Measurements from ENCODE around the gene CHRM5. TPM values are rescaled to one million over a fixed set of nuclear protein-coding genes. Genes with fewer than 3 reads are reported as not detected.

CHRM5 gene
- polyA plus RNA-seq, 3 donors from 2014 or later = not detected

DNA sequence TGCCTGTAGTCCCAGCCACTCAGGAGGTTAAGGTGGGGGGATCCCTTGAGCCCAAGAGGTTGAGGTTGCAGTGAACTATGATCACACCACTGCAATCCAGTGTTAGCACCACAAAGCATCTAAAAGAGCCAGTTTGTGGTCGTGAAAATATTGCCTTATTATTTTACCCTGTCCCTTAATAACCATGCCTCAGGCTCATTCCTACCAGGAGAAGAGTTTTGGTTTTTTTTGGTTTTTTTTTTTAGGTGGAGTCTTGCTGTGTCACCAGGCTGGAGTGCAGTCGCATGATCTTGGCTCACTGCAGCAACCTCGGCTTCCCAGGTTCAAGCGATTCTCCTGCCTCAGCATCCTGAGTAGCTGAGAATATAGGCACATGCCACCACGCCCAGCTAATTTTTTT lies 88.6 kb downstream of the CHRM5 start:
- Mint-ChIP-seq H3K27me3 (ENCODE audit: low read depth in 3 of 3) (peaks cover 0 to 5% (median 1%) of the 10 kb centered on the region in 3 donors), H3K27ac (no peak overlapping the region), H3K4me1 (peaks cover 0 to 2% of the 10 kb centered on the region in 2 donors), H3K9me3 (peaks cover 0 to 5% (median 2%) of the 10 kb centered on the region in 6 donors), H3K4me3 (no peak overlapping the region), H3K36me3 (no peaks in the 10 kb centered on the region)
- no peak for DNase-seq

DNA sequence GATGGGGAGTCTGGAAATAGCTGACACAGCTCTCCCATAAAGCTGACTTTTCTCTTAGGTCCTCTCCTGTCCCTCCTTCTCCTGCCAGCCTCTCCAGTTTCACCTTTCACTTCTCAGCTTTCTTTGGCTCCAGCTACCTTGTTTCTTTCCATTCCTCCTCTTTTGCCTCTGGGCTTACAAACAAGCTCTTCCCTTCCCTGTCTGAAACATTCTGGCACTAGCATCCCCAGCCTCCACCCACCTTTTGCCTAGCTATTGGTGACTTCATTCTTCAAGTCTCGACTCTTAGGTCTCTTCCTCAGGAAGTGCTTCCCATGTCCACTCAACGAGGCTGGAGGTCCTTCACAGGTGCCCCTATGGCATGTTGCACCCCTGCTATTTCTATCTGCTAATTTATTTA lies 91.2 kb downstream of the CHRM5 start:
- no peak for DNase-seq
- H3K9me3 Mint-ChIP-seq = no peaks in the 10 kb centered on the region
- H3K4me3 Mint-ChIP-seq = no peak overlapping the region
- peaks cover 0 to 2% of the 10 kb centered on the region in 2 donors for H3K4me1 Mint-ChIP-seq
- no peak overlapping the region for H3K27ac Mint-ChIP-seq
- H3K27me3 Mint-ChIP-seq (ENCODE audit: low read depth in 3 of 3) = peaks cover 0 to 2% (median 1%) of the 10 kb centered on the region in 3 donors
- no peaks in the 10 kb centered on the region for H3K36me3 Mint-ChIP-seq

DNA sequence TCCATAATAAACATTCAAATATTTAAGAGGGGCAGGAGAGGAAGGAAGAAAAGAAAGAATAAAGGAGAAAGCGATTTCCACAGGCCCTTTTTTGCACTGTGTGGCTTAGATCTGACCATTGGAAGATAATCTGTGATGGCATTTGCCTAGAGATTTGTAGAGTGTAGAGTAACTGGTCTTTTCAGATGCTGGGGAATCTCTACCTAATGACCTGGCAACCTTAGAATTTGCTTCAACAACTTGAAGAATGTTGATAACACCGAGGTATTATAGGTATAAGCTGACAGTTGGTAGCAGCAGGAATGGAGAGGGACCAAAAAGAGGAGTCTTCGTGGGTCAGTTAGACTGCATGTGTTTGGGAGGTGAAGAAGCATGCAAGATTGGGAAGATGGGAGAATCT lies 91.6 kb downstream of the CHRM5 start:
- Mint-ChIP-seq H3K36me3 (no peaks in the 10 kb centered on the region), H3K4me1 (peaks cover 0 to 2% of the 10 kb centered on the region in 2 donors), H3K9me3 (no peaks in the 10 kb centered on the region), H3K4me3 (no peak overlapping the region), H3K27me3 (ENCODE audit: low read depth in 3 of 3) (peaks cover 0 to 2% (median 1%) of the 10 kb centered on the region in 3 donors), H3K27ac (no peak overlapping the region)
- DNase-seq = no peak

DNA sequence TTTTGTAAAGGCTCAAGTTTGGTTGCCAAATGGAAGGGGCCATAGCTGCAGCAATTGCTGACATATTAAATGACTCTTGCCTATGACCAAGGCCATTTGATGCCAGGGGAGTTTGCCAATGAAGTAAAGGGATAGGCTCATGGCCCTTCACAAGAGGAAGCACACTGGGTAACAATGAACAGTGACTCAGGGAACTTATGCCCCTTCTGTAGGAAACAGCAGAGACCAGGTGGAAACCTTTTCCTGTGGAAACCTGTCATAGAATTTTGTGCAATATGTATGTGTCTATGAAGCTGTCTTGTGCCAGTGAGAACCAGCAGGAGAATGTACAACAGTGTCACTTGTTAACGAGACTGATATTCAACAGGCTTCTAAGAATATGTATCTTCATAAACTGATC lies 96.1 kb downstream of the CHRM5 start:
- Mint-ChIP-seq H3K4me1 (peaks cover 0 to 2% of the 10 kb centered on the region in 2 donors), H3K27ac (no peak overlapping the region), H3K4me3 (no peak overlapping the region), H3K9me3 (no peaks in the 10 kb centered on the region), H3K27me3 (ENCODE audit: low read depth in 3 of 3) (peaks cover 0 to 2% (median 1%) of the 10 kb centered on the region in 3 donors), H3K36me3 (peaks cover 0 to 5% (median 2%) of the 10 kb centered on the region in 3 donors)
- no peak for DNase-seq

GRCh38 chr15:34065261-34065660 lies 97.0 kb downstream of the CHRM5 start:
- Mint-ChIP-seq H3K4me3 (no peak overlapping the region), H3K27ac (no peak overlapping the region), H3K9me3 (no peaks in the 10 kb centered on the region)

GRCh38 chr15:34065941-34066340 lies 97.6 kb downstream of the CHRM5 start:
- no peak for DNase-seq
- Mint-ChIP-seq H3K36me3 (peaks cover 0 to 5% (median 2%) of the 10 kb centered on the region in 3 donors), H3K27me3 (ENCODE audit: low read depth in 3 of 3) (peaks cover 0 to 2% (median 1%) of the 10 kb centered on the region in 3 donors), H3K4me1 (peaks cover 0 to 2% of the 10 kb centered on the region in 2 donors), H3K27ac (no peak overlapping the region), H3K4me3 (no peak overlapping the region), H3K9me3 (no peaks in the 10 kb centered on the region)

More at GRCh38 chr15:34065261-34065660, 97.0 kb downstream of the CHRM5 start:
- H3K36me3 Mint-ChIP-seq = peaks cover 0 to 5% (median 2%) of the 10 kb centered on the region in 3 donors
- H3K4me1 Mint-ChIP-seq = peaks cover 0 to 2% of the 10 kb centered on the region in 2 donors
- H3K27me3 Mint-ChIP-seq (ENCODE audit: low read depth in 3 of 3) = peaks cover 0 to 2% (median 1%) of the 10 kb centered on the region in 3 donors
- DNase-seq = no peak

DNA sequence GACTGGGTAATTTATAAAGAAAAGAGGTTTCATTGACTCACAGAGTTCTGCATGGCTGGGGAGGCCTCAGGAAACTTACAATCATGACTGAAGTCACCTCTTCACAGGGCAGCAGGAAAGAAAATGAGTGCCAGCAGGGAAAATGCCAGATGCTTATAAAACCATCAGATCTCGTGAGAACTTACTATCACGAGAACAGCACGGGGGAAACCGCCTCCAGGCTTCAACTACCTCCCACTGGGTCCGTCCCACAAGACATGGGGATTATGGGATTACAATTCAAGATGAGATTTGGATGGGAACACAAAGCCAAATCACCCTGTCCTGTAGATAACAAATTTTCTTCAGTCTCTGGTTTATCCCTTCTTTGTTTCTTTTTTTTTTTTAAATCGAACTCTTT lies 101.7 kb downstream of the CHRM5 start:
- Mint-ChIP-seq H3K9me3 (no peaks in the 10 kb centered on the region), H3K36me3 (peaks cover 0 to 8% (median 2%) of the 10 kb centered on the region in 3 donors), H3K27me3 (ENCODE audit: low read depth in 3 of 3) (no peaks in the 10 kb centered on the region), H3K27ac (no peak overlapping the region), H3K4me3 (no peak overlapping the region), H3K4me1 (no peaks in the 10 kb centered on the region)
- DNase-seq = no peak

DNA sequence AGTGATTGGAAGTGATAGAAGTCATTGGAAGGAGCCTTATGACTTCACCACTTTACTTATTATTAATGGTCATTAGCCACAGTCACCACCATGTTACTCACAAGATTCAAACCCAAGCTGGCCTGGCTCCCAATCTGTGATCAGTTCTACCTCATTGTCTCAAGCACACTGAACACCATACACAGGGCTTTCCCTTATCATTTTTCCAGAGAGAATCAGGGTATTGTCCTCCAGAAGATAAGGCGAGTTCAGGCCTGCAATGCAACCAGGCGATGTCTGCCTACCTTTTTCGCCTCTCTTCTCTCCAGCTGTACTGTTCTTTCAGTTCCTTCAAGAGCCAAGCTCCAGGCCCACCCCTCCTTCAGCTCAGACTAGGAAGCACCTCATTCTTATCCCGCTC lies 108.5 kb downstream of the CHRM5 start:
- DNase-seq = no peak
- peaks cover 0 to 2% (median 0%) of the 10 kb centered on the region in 3 donors for H3K27me3 Mint-ChIP-seq (ENCODE audit: low read depth in 3 of 3)
- peaks cover 4 to 10% (median 5%) of the 10 kb centered on the region in 3 donors for H3K36me3 Mint-ChIP-seq
- H3K27ac Mint-ChIP-seq = no peak overlapping the region
- no peak overlapping the region for H3K4me3 Mint-ChIP-seq
- H3K9me3 Mint-ChIP-seq = peaks cover 0 to 2% (median 0%) of the 10 kb centered on the region in 6 donors
- H3K4me1 Mint-ChIP-seq = no peaks in the 10 kb centered on the region

DNA sequence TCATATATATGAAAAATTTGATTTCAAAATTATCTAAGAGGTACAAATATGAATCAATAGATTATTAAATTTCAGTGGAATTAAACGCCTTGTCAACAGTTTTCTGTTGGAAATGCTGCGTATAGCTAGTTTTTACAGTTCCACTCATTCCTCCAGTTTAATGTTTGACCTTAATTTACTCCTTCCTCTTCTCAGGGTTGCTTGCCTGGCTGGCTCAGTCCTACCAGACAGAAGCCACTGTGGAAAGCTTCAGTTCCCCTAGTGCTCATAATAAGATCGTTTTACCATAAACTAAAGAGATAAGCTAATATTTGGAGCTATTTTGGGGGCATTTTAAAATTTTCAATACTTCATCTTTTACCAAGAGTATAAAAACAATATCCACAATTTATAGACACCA lies 110.6 kb downstream of the CHRM5 start:
- Mint-ChIP-seq H3K4me3 (no peak overlapping the region), H3K27me3 (ENCODE audit: low read depth in 3 of 3) (peaks cover 0 to 2% (median 0%) of the 10 kb centered on the region in 3 donors), H3K36me3 (peaks cover 9 to 15% (median 10%) of the 10 kb centered on the region in 3 donors), H3K9me3 (peaks cover 0 to 2% (median 0%) of the 10 kb centered on the region in 6 donors), H3K4me1 (no peaks in the 10 kb centered on the region), H3K27ac (no peak overlapping the region)
- DNase-seq = no peak

- no peak overlapping the region for H3K27ac Mint-ChIP-seq
- no peak overlapping the region for H3K4me3 Mint-ChIP-seq
- no peak for DNase-seq
- peaks cover 12 to 16% (median 14%) of the 10 kb centered on the region in 3 donors for H3K36me3 Mint-ChIP-seq
- H3K4me1 Mint-ChIP-seq = no peaks in the 10 kb centered on the region
- H3K9me3 Mint-ChIP-seq = peaks cover 0 to 2% (median 0%) of the 10 kb centered on the region in 6 donors
- peaks cover 0 to 2% (median 0%) of the 10 kb centered on the region in 3 donors for H3K27me3 Mint-ChIP-seq (ENCODE audit: low read depth in 3 of 3)
Measured at GRCh38 chr15:34079904-34080303, 111.6 kb downstream of the CHRM5 start.

DNA sequence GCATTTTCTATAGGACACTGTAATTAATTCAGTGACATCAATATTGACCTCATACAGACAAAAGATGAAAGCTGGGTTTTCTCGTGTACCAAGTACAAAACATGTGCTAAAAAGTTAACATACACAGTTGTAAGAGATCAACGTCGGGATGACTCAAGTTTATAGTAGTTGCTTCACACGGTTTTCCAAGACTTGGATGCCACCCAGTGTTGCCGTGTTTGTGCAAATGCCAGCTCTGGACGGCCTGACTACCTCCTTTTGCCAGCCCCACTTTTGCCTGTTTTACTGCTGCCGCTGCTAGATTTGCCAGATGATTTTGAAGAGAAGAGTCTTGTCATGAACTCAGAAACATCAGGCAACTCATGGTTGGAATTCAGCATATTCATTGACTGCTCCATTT lies 115.8 kb downstream of the CHRM5 start:
- H3K4me1 Mint-ChIP-seq = peaks cover 0 to 2% of the 10 kb centered on the region in 2 donors
- no peak overlapping the region for H3K27ac Mint-ChIP-seq
- peaks cover 17 to 27% (median 26%) of the 10 kb centered on the region in 3 donors for H3K36me3 Mint-ChIP-seq

DNA sequence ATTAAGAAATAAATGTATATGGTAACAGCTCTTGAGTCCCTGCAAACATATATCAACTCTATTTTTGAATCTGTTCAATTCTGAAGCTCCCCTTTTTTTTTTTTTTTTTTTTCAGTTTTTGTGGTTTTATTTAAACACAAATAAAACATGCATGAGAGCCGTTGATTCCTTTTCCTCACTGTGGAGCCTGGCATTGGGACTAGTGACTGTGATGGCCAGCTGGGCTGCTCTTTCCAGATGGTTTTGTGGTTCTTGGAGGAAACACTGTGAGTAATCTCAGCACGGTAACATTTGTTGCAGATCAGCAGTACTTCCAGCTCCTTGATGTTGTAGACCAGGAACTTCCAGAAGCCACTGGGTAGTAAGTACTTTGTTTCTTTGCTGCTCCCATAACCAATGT lies 117.4 kb downstream of the CHRM5 start:
- no peak overlapping the region for H3K27ac Mint-ChIP-seq
- H3K4me1 Mint-ChIP-seq = peaks cover 3 to 7% of the 10 kb centered on the region in 2 donors
- H3K9me3 Mint-ChIP-seq = no peaks in the 10 kb centered on the region
- no peak for DNase-seq
- peaks cover 17 to 30% (median 29%) of the 10 kb centered on the region in 3 donors for H3K36me3 Mint-ChIP-seq
- H3K27me3 Mint-ChIP-seq (ENCODE audit: low read depth in 3 of 3) = no peaks in the 10 kb centered on the region
- H3K4me3 Mint-ChIP-seq = no peak overlapping the region

More for the DNA sequence above, 115.8 kb downstream of the CHRM5 start:
- Mint-ChIP-seq H3K9me3 (no peaks in the 10 kb centered on the region), H3K4me3 (no peak overlapping the region), H3K27me3 (ENCODE audit: low read depth in 3 of 3) (no peaks in the 10 kb centered on the region)
- DNase-seq = no peak

GRCh38 chr15:34099914-34100313 lies 131.6 kb downstream of the CHRM5 start:
- H3K4me1 Mint-ChIP-seq = peaks cover 35 to 62% of the 10 kb centered on the region in 2 donors
- peaks cover 4 to 10% (median 9%) of the 10 kb centered on the region in 3 donors for H3K27me3 Mint-ChIP-seq (ENCODE audit: low read depth in 3 of 3)
- peak overlapping the region; percentile 43 to 98 (median 64) for H3K27ac Mint-ChIP-seq

GRCh38 chr15:34101366-34102174 lies 133.3 kb downstream of the CHRM5 start, which contains the start of the genes EMC7 and PGBD4:
EMC7 (minus strand) TSS chr15:34101862; CDS start chr15:34101839, 23 bp downstream.
PGBD4 (plus strand) TSS chr15:34102083; CDS start chr15:34102532, 449 bp downstream.
- H3K9me3 Mint-ChIP-seq = peaks cover 0 to 7% (median 0%) of the 10 kb centered on the region in 6 donors
- peak within 1 kb of the TSS; percentile 96 to 99 (median 98) for H3K27ac Mint-ChIP-seq
- peaks cover 36 to 59% of the 10 kb centered on the region in 2 donors for H3K4me1 Mint-ChIP-seq
- DNase-seq = peak; percentile 98 to 99 (median 98)
- peaks cover 4 to 10% (median 9%) of the 10 kb centered on the region in 3 donors for H3K27me3 Mint-ChIP-seq (ENCODE audit: low read depth in 3 of 3)
- H3K36me3 Mint-ChIP-seq = peaks cover 5 to 12% (median 8%) of the 10 kb centered on the region in 3 donors
- H3K4me3 Mint-ChIP-seq = peak within 1 kb of the TSS; percentile 95 to 99 (median 97)

More at GRCh38 chr15:34099914-34100313, 131.6 kb downstream of the CHRM5 start:
- H3K9me3 Mint-ChIP-seq = peaks cover 0 to 7% (median 0%) of the 10 kb centered on the region in 6 donors
- H3K4me3 Mint-ChIP-seq = peak overlapping the region; percentile 53 to 99 (median 60)
- no peak for DNase-seq
- H3K36me3 Mint-ChIP-seq = peaks cover 4 to 13% (median 7%) of the 10 kb centered on the region in 3 donors
